Measurements from ENCODE around the gene ASB4.
"Not testable (repeated sequence)": the region's sequence is repeated elsewhere in the genome, so short reads cannot be mapped to it uniquely, and the experiment has no call there.

ASB4 gene

DNA sequence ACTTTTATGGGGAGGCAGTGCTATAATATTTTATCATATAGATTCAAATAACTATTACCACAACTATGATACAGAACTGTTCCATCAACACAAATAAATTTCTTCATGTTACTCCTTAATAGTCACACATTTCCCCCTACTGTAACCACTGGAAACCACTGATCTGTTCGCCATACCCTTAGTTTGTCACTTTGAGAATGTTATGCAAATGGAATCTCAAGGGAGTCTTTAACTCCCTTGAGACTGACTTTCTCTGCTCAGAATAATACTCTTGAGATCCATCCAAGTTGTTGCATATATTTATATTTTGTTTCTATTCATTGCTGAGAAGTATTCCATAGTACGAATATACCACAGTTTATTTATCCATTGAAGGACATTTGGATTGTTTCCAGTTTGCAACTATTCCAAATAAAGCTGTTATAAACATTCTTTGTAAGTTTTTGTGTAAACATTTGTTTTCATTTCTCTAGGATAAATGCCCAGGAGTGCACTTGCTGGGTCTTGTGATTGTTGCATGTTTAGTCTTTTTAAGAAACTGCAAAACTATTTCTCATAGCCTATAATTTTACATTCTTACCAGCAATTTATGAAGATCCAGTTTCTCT lies 31.2 kb upstream of the ASB4 start:
- DNase-seq (ENCODE audit: low read depth), result no peak
- H3K4me3 ChIP-seq (ENCODE audit: control insufficient read depth, low read depth, low read length), result no peak overlapping the region
- TF ChIP-seq, protein P1, sequence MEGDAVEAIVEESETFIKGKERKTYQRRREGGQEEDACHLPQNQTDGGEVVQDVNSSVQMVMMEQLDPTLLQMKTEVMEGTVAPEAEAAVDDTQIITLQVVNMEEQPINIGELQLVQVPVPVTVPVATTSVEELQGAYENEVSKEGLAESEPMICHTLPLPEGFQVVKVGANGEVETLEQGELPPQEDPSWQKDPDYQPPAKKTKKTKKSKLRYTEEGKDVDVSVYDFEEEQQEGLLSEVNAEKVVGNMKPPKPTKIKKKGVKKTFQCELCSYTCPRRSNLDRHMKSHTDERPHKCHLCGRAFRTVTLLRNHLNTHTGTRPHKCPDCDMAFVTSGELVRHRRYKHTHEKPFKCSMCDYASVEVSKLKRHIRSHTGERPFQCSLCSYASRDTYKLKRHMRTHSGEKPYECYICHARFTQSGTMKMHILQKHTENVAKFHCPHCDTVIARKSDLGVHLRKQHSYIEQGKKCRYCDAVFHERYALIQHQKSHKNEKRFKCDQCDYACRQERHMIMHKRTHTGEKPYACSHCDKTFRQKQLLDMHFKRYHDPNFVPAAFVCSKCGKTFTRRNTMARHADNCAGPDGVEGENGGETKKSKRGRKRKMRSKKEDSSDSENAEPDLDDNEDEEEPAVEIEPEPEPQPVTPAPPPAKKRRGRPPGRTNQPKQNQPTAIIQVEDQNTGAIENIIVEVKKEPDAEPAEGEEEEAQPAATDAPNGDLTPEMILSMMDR (IDR thresholded peaks at IDR 0.05; ENCODE audit: control insufficient read depth, insufficient read depth, low read depth, low read length, missing control alignments), result no peak

DNA sequence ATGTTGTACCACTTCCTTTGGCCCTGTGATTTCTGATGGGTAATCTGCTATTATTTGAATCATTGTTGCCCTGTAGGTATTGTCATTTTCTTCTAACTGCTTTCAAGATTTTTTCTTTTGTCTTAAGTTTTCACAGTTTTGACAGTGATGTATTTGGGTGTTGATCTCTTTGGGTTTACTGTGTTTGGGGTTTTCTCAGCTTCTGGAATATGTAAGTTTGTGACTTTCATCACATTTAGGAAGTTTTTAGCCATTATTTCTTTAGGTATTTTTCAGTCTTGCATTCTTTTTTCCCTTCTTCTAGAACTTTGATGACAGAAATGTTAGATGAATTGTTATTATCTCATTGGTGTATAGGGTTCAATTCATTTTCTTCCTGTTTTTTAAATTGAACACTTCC lies 27.8 kb upstream of the ASB4 start:
- DNase-seq (ENCODE audit: low read depth), result no peak
- no peak overlapping the region for H3K4me3 ChIP-seq (ENCODE audit: control insufficient read depth, low read depth, low read length)
- TF ChIP-seq, protein P1 (IDR thresholded peaks at IDR 0.05; ENCODE audit: control insufficient read depth, insufficient read depth, low read depth, low read length, missing control alignments), result no peak

DNA sequence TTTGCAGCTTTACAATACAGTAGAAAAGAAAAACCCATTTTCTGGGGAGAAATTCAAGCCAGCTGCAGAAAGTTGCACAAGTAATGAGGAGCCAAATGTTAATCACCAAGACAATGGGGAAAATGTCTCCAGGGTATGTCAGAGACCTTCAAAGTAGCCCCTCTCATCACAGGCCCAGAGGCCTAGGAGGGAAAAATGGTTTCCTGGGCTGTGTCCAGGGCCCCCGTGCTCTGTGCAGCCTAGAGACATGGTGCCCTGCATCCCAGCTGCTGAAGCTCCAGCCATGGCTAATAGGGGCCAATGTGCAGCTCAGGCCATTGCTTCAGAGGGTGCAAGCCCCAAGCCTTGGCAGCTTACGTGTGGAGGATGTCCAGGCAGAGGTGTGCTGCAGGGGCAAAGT lies 25.1 kb upstream of the ASB4 start:
- DNase-seq (ENCODE audit: low read depth), result not testable (repeated sequence)

DNA sequence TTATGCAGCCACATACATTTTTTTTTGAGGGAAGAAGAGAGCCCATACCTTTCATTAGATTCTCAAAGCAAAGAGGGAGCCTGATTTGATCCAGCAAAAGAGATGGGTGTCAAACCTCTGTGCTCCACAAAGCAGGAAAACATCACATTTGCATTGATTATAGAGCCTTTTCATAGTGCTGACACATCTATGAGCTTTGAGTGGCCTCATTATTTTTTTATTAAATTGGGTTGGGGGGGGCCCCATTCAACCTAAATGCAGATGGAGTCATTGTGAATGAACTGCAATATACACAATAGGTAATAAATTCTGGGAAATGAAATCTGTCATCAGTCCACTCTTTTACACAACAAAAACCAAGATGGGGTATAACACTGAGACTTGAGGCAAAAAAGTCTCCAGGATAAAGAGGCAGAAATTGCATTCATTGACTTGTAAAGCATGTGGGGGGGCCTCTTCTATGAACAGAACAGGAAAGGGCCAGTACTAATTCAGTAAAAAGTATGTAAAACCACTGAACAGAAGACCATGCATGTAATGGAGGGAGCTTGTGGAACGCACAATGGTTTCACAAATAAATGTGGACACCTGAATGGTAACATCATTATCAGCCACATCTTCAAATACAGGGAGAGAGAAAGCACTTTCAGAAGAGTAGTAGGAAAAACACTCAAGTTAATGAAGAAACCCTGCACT lies 17.7 kb upstream of the ASB4 start:
- TF ChIP-seq, protein P1 (IDR thresholded peaks at IDR 0.05; ENCODE audit: control insufficient read depth, insufficient read depth, low read depth, low read length, missing control alignments), result no peak
- DNase-seq (ENCODE audit: low read depth), result no peak
- no peak overlapping the region for H3K4me3 ChIP-seq (ENCODE audit: control insufficient read depth, low read depth, low read length)

More for the DNA sequence above, 25.1 kb upstream of the ASB4 start:
- H3K4me3 ChIP-seq (ENCODE audit: control insufficient read depth, low read depth, low read length), result not testable (repeated sequence)

DNA sequence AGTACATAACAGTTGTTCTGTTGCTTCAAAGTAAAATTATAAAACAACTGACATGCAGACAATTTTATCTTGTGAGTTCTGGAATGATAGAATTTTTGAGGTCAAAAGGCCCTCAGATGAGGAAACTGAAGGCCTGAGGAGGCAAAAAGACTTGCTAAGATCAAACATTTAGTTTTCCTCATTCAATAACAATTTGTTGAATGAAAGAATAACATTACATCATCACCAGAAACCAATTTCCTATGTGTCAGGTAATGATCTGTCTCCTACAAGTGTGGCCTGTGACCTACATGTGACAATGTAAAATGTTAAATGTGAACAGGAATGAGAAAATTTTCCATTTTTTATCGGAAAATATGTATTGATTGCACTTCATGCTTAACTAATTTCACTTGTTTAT lies 16.6 kb upstream of the ASB4 start:
- no peak overlapping the region for H3K4me3 ChIP-seq (ENCODE audit: control insufficient read depth, low read depth, low read length)
- DNase-seq (ENCODE audit: low read depth), result no peak
- TF ChIP-seq, protein P1 (IDR thresholded peaks at IDR 0.05; ENCODE audit: control insufficient read depth, insufficient read depth, low read depth, low read length, missing control alignments), result no peak

DNA sequence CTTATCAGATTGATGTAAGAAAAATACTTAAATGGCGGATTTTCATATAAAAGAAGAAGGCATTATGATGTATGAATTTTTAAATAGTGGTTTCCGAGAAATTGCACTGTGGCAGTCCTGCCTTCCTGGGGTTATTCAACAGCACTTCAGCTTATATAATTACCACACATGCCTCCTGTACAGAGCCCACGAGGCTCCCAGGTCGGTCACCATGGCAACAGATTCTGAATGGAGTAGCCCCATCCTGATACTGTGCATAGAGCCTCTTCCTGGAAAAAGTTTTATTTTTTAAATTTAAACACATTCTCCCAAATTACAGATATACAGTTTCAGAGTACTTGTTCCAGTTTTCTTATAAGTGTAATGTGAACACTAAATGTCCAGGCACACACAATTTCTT lies 15.9 kb upstream of the ASB4 start:
- H3K4me3 ChIP-seq (ENCODE audit: control insufficient read depth, low read depth, low read length), result no peak overlapping the region
- TF ChIP-seq, protein P1 (IDR thresholded peaks at IDR 0.05; ENCODE audit: control insufficient read depth, insufficient read depth, low read depth, low read length, missing control alignments), result no peak
- DNase-seq (ENCODE audit: low read depth), result no peak

DNA sequence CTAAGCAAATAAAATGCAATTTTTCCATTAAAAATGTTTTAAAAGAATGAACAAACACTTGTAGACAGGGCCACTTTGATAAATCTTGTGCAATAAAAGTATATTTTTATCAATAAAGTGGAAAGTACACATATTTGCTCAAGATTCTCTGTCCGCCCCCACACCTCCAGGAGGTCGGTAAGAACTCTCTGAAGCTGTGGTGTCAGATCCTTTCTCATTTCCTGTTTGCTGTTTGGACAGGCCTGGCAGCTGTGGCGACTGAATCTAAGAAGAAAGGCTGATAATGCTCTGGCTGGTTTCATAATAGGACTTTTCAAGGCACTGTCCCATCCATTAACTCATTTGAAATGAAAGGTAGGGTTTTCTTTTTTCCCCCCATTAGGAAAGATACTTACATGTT lies 15.3 kb upstream of the ASB4 start:
- H3K4me3 ChIP-seq (ENCODE audit: control insufficient read depth, low read depth, low read length), result no peak overlapping the region
- peak; percentile 3 for DNase-seq (ENCODE audit: low read depth)
- TF ChIP-seq, protein P1 (IDR thresholded peaks at IDR 0.05; ENCODE audit: control insufficient read depth, insufficient read depth, low read depth, low read length, missing control alignments), result no peak

Data from AG09309 (cell line).